H1 (cell line): ENCODE measurements around the gene CMSS1. TPM values are rescaled to one million over a fixed set of nuclear protein-coding genes. Genes with fewer than 3 reads are reported as not detected.

Source experiments
- CTCF ChIA-PET: fragments of 300-600 bp; sonication (Branson Sonifier 250); formaldehyde crosslinking; loops from one replicate; lab custom pipeline; 2021; ENCODE audit not compliant: partially characterized antibody; lab: Charles Lee
- POLR2A ChIA-PET: fragments of 300-600 bp; sonication (Branson Sonifier 250); formaldehyde crosslinking; loops from one replicate; lab custom pipeline; 2021; ENCODE audit warnings: inconsistent platforms; ENCODE audit not compliant: partially characterized antibody; lab: Charles Lee
- DNase-seq, 2 experiments: peaks; one replicate each; pipeline versions ENCODE4 v3.0.0 to v3.0.0-alpha.2; 2010 to 2022; ENCODE audit warnings: low spot score in 2 of 2, low read depth in 1 of 2, mixed read lengths in 1 of 2
- FAIRE-seq: peaks from 2 replicates; lab custom pipeline; 2011; peaks lifted over from hg19 to GRCh38; lab: Jason Lieb, UNC
- H2AFZ ChIP-seq: 2 replicates; pipeline ENCODE4 v1.8.1; 2012; ENCODE audit warnings: low read length, inconsistent platforms
- H2AK5ac ChIP-seq: 2 replicates; pipeline ENCODE4 v1.6.1; 2013; ENCODE audit warnings: low read depth, low read length
- H2BK120ac ChIP-seq: replicated peaks from 2 replicates; pipeline ENCODE3; 2013; ENCODE audit warnings: low read depth, low read length, inconsistent platforms
- H2BK12ac ChIP-seq: 2 replicates; pipeline ENCODE4 v1.6.1; 2013; ENCODE audit warnings: low read depth, low read length
- H2BK15ac ChIP-seq: 2 replicates; pipeline ENCODE4 v1.6.1; 2013; ENCODE audit warnings: low read length
- H2BK20ac ChIP-seq: 2 replicates; pipeline ENCODE4 v1.6.1; 2013; ENCODE audit warnings: low read length
- H2BK5ac ChIP-seq: 2 replicates; pipeline ENCODE4 v1.6.1; 2013; ENCODE audit warnings: low read depth, low read length
- H3K14ac ChIP-seq: 2 replicates; pipeline ENCODE4 v1.6.1; 2013; ENCODE audit warnings: inconsistent platforms; ENCODE audit not compliant: insufficient read length
- H3K18ac ChIP-seq: 2 replicates; pipeline ENCODE4 v1.6.1; 2013; ENCODE audit warnings: low read length; ENCODE audit errors: extremely low read depth
- H3K23ac ChIP-seq: 2 replicates; pipeline ENCODE4 v1.6.1; 2013; ENCODE audit warnings: inconsistent platforms; ENCODE audit not compliant: insufficient read length
- H3K23me2 ChIP-seq: 2 replicates; pipeline ENCODE4 v1.6.1; 2013; ENCODE audit warnings: low read depth, low read length
- H3K27ac ChIP-seq: 2 replicates; pipeline ENCODE4 v1.6.1; 2011; ENCODE audit warnings: low read depth, low read length, inconsistent platforms
- H3K27me3 ChIP-seq, 4 experiments: replicated peaks in 1 of 4; 1 replicate in 1 of 4; 2 replicates in 3 of 4; pipeline versions ENCODE4 v1.6.1 to v1.8.1; 2011 to 2013; ENCODE audit warnings: low read length in 3 of 4, mild to moderate bottlenecking in 3 of 4, inconsistent platforms in 2 of 4, mixed read lengths in 2 of 4, moderate library complexity in 1 of 4; ENCODE audit not compliant: control insufficient read depth in 3 of 4, insufficient read depth in 3 of 4; ENCODE audit errors: extremely low read depth in 1 of 4
- H3K36me3 ChIP-seq, 4 experiments: 2 replicates each; pipeline versions ENCODE4 v1.6.1 to v1.8.1; 2011 to 2013; ENCODE audit warnings: mild to moderate bottlenecking in 4 of 4, low read length in 3 of 4, moderate library complexity in 2 of 4, control low read depth in 1 of 4, inconsistent platforms in 1 of 4; ENCODE audit not compliant: insufficient read depth in 4 of 4, control insufficient read depth in 2 of 4
- H3K4ac ChIP-seq: replicated peaks from 2 replicates; pipeline ENCODE3; 2013; ENCODE audit warnings: low read length, low read depth, mixed read lengths, inconsistent platforms; ENCODE audit not compliant: insufficient read length
- H3K4me1 ChIP-seq, 4 experiments: replicated peaks in 1 of 4; 1 replicate in 1 of 4; 2 replicates in 3 of 4; pipeline versions ENCODE4 v1.6.1 to v1.8.1; 2011 to 2013; ENCODE audit warnings: low read length in 3 of 4, inconsistent platforms in 2 of 4, mixed read lengths in 1 of 4; ENCODE audit not compliant: insufficient read depth in 4 of 4, control insufficient read depth in 3 of 4
- H3K4me2 ChIP-seq, 2 experiments: 2 replicates each; pipeline versions ENCODE4 v1.6.1 to v1.8.1; 2011 to 2013; ENCODE audit warnings: low read depth in 2 of 2, low read length in 2 of 2, control low read depth in 1 of 2, inconsistent platforms in 1 of 2, mild to moderate bottlenecking in 1 of 2; ENCODE audit not compliant: insufficient read depth in 1 of 2
- H3K4me3 ChIP-seq, 4 experiments: fragments of 200-600, 300-600 bp in 1 of 4; sonication (generic), shearing (Covaris generic), sonication (Bioruptor Twin) in 1 of 4; 2 replicates each; pipeline versions ENCODE4 v1.5.1 to v1.8.1; 2011 to 2016; ENCODE audit warnings: low read length in 4 of 4, low read depth in 3 of 4, control low read depth in 2 of 4, inconsistent platforms in 2 of 4, mild to moderate bottlenecking in 2 of 4, mixed read lengths in 1 of 4, moderate library complexity in 1 of 4; ENCODE audit not compliant: insufficient read depth in 2 of 4; ENCODE audit errors: extremely low read depth in 1 of 4
- H3K56ac ChIP-seq: replicated peaks from 2 replicates; pipeline ENCODE3; 2013; ENCODE audit warnings: low read depth, mild to moderate bottlenecking, mixed read lengths, low read length, inconsistent platforms; ENCODE audit not compliant: insufficient read length
- H3K79me1 ChIP-seq: 2 replicates; pipeline ENCODE4 v1.6.1; 2013; ENCODE audit warnings: low read depth, low read length, control low read depth
- H3K79me2 ChIP-seq, 2 experiments: 2 replicates each; pipeline versions ENCODE4 v1.6.1 to v1.8.1; 2012 to 2013; ENCODE audit warnings: low read length in 2 of 2, mild to moderate bottlenecking in 2 of 2, inconsistent platforms in 1 of 2; ENCODE audit not compliant: insufficient read depth in 2 of 2, control insufficient read depth in 1 of 2
- H3K9ac ChIP-seq, 4 experiments: replicated peaks in 1 of 4; 1 replicate in 1 of 4; 2 replicates in 3 of 4; pipeline versions ENCODE4 v1.6.1 to v1.8.1; 2011 to 2013; ENCODE audit warnings: low read depth in 3 of 4, low read length in 3 of 4, control low read depth in 2 of 4, mild to moderate bottlenecking in 2 of 4, moderate library complexity in 2 of 4, inconsistent platforms in 1 of 4; ENCODE audit errors: extremely low read depth in 1 of 4
- H3K9me3 ChIP-seq, 2 experiments: 2 replicates each; pipeline versions ENCODE4 v1.6.1 to v1.8.1; 2012 to 2013; ENCODE audit warnings: mild to moderate bottlenecking in 2 of 2, moderate library complexity in 2 of 2, control low read depth in 1 of 2, inconsistent platforms in 1 of 2, low read depth in 1 of 2, low read length in 1 of 2, mixed read lengths in 1 of 2; ENCODE audit not compliant: insufficient read depth in 2 of 2
- H4K20me1 ChIP-seq, 2 experiments: replicated peaks in 1 of 2; 2 replicates each; pipeline versions ENCODE3 to v1.8.1; 2011 to 2013; ENCODE audit warnings: inconsistent platforms in 2 of 2, low read length in 2 of 2, mild to moderate bottlenecking in 1 of 2; ENCODE audit not compliant: insufficient read depth in 2 of 2, control insufficient read depth in 1 of 2
- H4K5ac ChIP-seq: 2 replicates; pipeline ENCODE4 v1.6.1; 2013; ENCODE audit warnings: low read length, low read depth, mixed read lengths, inconsistent platforms; ENCODE audit not compliant: insufficient read length
- H4K8ac ChIP-seq: 2 replicates; pipeline ENCODE4 v1.8.0; 2013; ENCODE audit warnings: mild to moderate bottlenecking, moderate library complexity, low read length, inconsistent platforms; ENCODE audit not compliant: insufficient read depth; ENCODE audit errors: extremely low read depth
- H4K91ac ChIP-seq: replicated peaks from 2 replicates; pipeline ENCODE3; 2013; ENCODE audit warnings: low read length, mixed read lengths, inconsistent platforms; ENCODE audit not compliant: insufficient read length
- CHD1 ChIP-seq: IDR thresholded peaks from 2 replicates; pipeline ENCODE4 v1.6.1; 2012; ENCODE audit warnings: low read depth, low read length, improper control_type of control experiment
- E2F6 ChIP-seq: IDR thresholded peaks from 2 replicates; pipeline ENCODE4 v1.6.1; 2012; ENCODE audit warnings: inconsistent platforms
- KDM1A ChIP-seq: fragments of 200-600, 300-600 bp; sonication (generic); IDR thresholded peaks from 2 replicates; pipeline ENCODE4 v1.7.1; 2016; ENCODE audit warnings: mild to moderate bottlenecking, low read length, borderline replicate concordance
- NANOG ChIP-seq: IDR thresholded peaks from 2 replicates; pipeline ENCODE4 v1.6.1; 2011; ENCODE audit warnings: low read length, low read depth, mild to moderate bottlenecking, inconsistent platforms; ENCODE audit not compliant: insufficient read depth, poor library complexity, severe bottlenecking
- WGBS, 2 experiments: shearing (Covaris generic) in 1 of 2; methylation state at CpG; one replicate each; pipeline versions ENCODE4 v1.1.6 to v1.1.7; 2013 to 2015; ENCODE audit warnings: low lambda C conversion rate in 2 of 2, mixed read lengths in 2 of 2, inconsistent platforms in 1 of 2, low coverage in 1 of 2, missing lambda C conversion rate in 1 of 2; ENCODE audit not compliant: insufficient replicate concordance in 2 of 2, insufficient coverage in 1 of 2, insufficient read length in 1 of 2; ENCODE audit errors: extremely low coverage in 1 of 2, missing lambda C conversion rate in 1 of 2; 5-methylcytosine and 5-hydroxymethylcytosine counted together
- polyA plus RNA-seq, 7 experiments: library from polyadenylated mRNA; depleted of rRNA in 3 of 7; stranded (reverse) in 5 of 7; unstranded in 2 of 7; fragments of >200 nt in 5 of 7; fragments of 200-250 nt in 2 of 7; gene quantifications; 1 replicate in 5 of 7; 2 replicates in 1 of 7; 4 replicates in 1 of 7; pipeline versions ENCODE4 v1.2.1 to v1.2.3, GENCODE V29; 2011 to 2013; ENCODE audit warnings: missing spikeins in 2 of 7, mixed read lengths in 2 of 7
- total RNA-seq: library from RNA; stranded (reverse); fragmentation: NEBNext Ultra II Directional; extraction: Animal tissue kit (Norgen Biotek cat#: 25700); gene quantifications from 2 replicates; pipeline ENCODE4 v1.2.1, GENCODE V29; 2021

CMSS1 gene
- total and polyA plus RNA-seq, 2 of the 8 experiments (the other 6 are each of a cell fraction or from before 2014, with no cell fraction given) = 15.2 to 75.1 TPM

GRCh38 chr3:99879275-99879674 lies 61.6 kb downstream of the CMSS1 start:
- Histone ChIP-seq H3K4me2 (no peak overlapping the region), H2BK5ac (no peak overlapping the region), H3K9ac (no peak overlapping the region), H3K27me3 (peaks cover 11 to 47% (median 25%) of the 10 kb centered on the region in 4 experiments), H2BK120ac (no peak overlapping the region), H3K79me1 (no peaks in the 10 kb centered on the region; the same call in 1 of the 2 replicates), H2BK12ac (no peak overlapping the region), H4K5ac (no peak overlapping the region), H3K56ac (no peak overlapping the region), H2AFZ (no peak overlapping the region), H4K91ac (no peak overlapping the region), H3K23me2 (peaks cover 4% of the 10 kb centered on the region), H3K4me3 (no peak overlapping the region), H3K79me2 (no peaks in the 10 kb centered on the region), H3K27ac (no peak overlapping the region), H2BK15ac (no peak overlapping the region), H3K23ac (no peak overlapping the region), H4K20me1 (peaks cover 10 to 11% of the 10 kb centered on the region in 2 experiments), H3K4me1 (peaks cover 0 to 2% (median 0%) of the 10 kb centered on the region in 4 experiments; a peak in 3 of 7 replicates), H4K8ac (no peak overlapping the region), H2AK5ac (no peak overlapping the region), H2BK20ac (no peak overlapping the region), H3K9me3 (no peaks in the 10 kb centered on the region), H3K36me3 (no peaks in the 10 kb centered on the region), H3K14ac (no peak overlapping the region), H3K4ac (no peak overlapping the region), H3K18ac (no peak overlapping the region)
- FAIRE-seq (no peak), DNase-seq (no peak)
- ChIA-PET POLR2A (no interaction called here), CTCF (interaction anchor here (0.9 to 1.4 kb wide), 2 partner anchors 11 to 210 kb away, joined by 3 to 4 read pairs; no protein-coding TSS in a partner anchor)
- 91% methylated on average over 2 of the region's 2 CpGs; no CpG with 5 or more reads in 1 of the 2 experiments for WGBS, 2 experiments
- no peak for TF ChIP-seq E2F6
- no peak for TF ChIP-seq NANOG
- no peak for TF ChIP-seq KDM1A
- no peak for TF ChIP-seq CHD1
